IgD-negative memory B cell (primary cell): ENCODE data around the gene HSD17B11. TPM values are rescaled to one million over a fixed set of nuclear protein-coding genes. Genes with fewer than 3 reads are reported as not detected.
A peak's percentile ranks its signal among the peaks of the same experiment; 100 is the strongest.
"Not testable (repeated sequence)": the region's sequence is repeated elsewhere in the genome, so short reads cannot be mapped to it uniquely, and the experiment has no call there.

Experiments used
- H3K27ac Mint-ChIP-seq, 3 donors: one replicate each; pipeline ENCODE4 v1.8.0; 2020 to 2022; ENCODE audit warnings: mild to moderate bottlenecking in 3 of 3, mixed read lengths in 3 of 3, moderate library complexity in 1 of 3
- H3K27me3 Mint-ChIP-seq: one replicate; pipeline ENCODE4 v1.8.0; 2021; ENCODE audit warnings: mixed read lengths
- H3K36me3 Mint-ChIP-seq: one replicate; pipeline ENCODE4 v1.8.0; 2020; ENCODE audit warnings: mild to moderate bottlenecking, mixed read lengths
- H3K4me1 Mint-ChIP-seq, 3 donors: one replicate each; pipeline ENCODE4 v1.8.0; 2020 to 2022; ENCODE audit warnings: mixed read lengths in 3 of 3, mild to moderate bottlenecking in 1 of 3
- H3K4me3 Mint-ChIP-seq, 4 donors: one replicate each; pipeline ENCODE4 v1.8.0; 2020 to 2022; ENCODE audit warnings: mild to moderate bottlenecking in 4 of 4, mixed read lengths in 4 of 4, moderate library complexity in 3 of 4
- H3K9me3 Mint-ChIP-seq, 3 donors: one replicate each; pipeline ENCODE4 v1.8.0; 2020 to 2021; ENCODE audit warnings: mixed read lengths in 3 of 3, mild to moderate bottlenecking in 1 of 3
- polyA plus RNA-seq: library from polyadenylated mRNA; unstranded; fragments of 300-500 nt; fragmentation: Illumina TruSeq; gene quantifications from one replicate; pipeline ENCODE4 v1.2.3, GENCODE V29; 2021

The HSD17B11 gene
- polyA plus RNA-seq, 1 donor from 2014 or later = 59.5 TPM

- Mint-ChIP-seq H3K27ac (peak overlapping the region; percentile 8 to 58 (median 39)), H3K4me3 (peak overlapping the region; percentile 94 to 96 (median 96)), H3K4me1 (peaks cover 26 to 43% (median 42%) of the 10 kb centered on the region in 3 donors)
- not testable (repeated sequence) for H3K36me3 Mint-ChIP-seq, H3K9me3 Mint-ChIP-seq, H3K27me3 Mint-ChIP-seq
Measured at GRCh38 chr4:87390055-87390454, 933 bp downstream of the HSD17B11 start.

GRCh38 chr4:87388901-87389300, 2.1 kb downstream of the HSD17B11 start:
- H3K27ac Mint-ChIP-seq = peak overlapping the region in 2 of 3 donors; percentile 58 to 62
- H3K4me3 Mint-ChIP-seq = peak overlapping the region; percentile 74 to 96 (median 96)
- H3K36me3 Mint-ChIP-seq = no peaks in the 10 kb centered on the region
- H3K9me3 Mint-ChIP-seq = peaks cover 0 to 4% (median 0%) of the 10 kb centered on the region in 3 donors
- peaks cover 27 to 46% (median 45%) of the 10 kb centered on the region in 3 donors for H3K4me1 Mint-ChIP-seq
- H3K27me3 Mint-ChIP-seq = no peaks in the 10 kb centered on the region

DNA sequence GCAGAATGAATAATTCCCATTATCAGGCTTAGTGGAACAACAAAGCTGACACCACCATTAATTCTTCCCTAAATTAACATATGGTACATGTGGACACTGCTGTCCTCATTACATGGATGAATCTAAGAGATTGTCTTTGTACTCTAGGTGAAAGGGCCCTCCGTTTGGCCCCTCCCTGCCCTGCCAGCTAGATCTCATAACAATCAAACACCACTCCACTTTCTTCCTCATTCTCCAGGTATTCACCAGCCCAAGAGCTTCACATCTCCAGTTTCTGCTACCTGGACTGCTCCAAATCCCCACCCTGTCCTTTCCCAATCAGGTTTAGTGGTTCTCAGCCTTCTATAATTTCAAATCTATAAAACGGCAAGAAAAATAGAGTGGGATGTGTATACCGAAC, 3.8 kb downstream of the HSD17B11 start:
- H3K9me3 Mint-ChIP-seq = peaks cover 0 to 4% (median 0%) of the 10 kb centered on the region in 3 donors
- H3K4me1 Mint-ChIP-seq = peaks cover 35 to 54% (median 46%) of the 10 kb centered on the region in 3 donors
- H3K27ac Mint-ChIP-seq = peak overlapping the region in 1 of 3 donors; percentile 93
- H3K36me3 Mint-ChIP-seq = peaks cover 3% of the 10 kb centered on the region
- H3K27me3 Mint-ChIP-seq = no peaks in the 10 kb centered on the region
- peak overlapping the region in 2 of 4 donors; percentile 31 to 34 for H3K4me3 Mint-ChIP-seq

GRCh38 chr4:87384466-87385132, 6.4 kb downstream of the HSD17B11 start:
- H3K9me3 Mint-ChIP-seq, H3K36me3 Mint-ChIP-seq, H3K27me3 Mint-ChIP-seq: not testable (repeated sequence)
- Mint-ChIP-seq H3K4me3 (peak overlapping the region in 1 of 4 donors; percentile 81), H3K27ac (peak overlapping the region in 1 of 3 donors; percentile 11), H3K4me1 (peaks cover 30 to 43% (median 32%) of the 10 kb centered on the region in 3 donors)

- Mint-ChIP-seq H3K4me1 (peaks cover 19 to 30% (median 19%) of the 10 kb centered on the region in 3 donors), H3K27ac (peak overlapping the region in 2 of 3 donors; percentile 11 to 24), H3K27me3 (no peaks in the 10 kb centered on the region), H3K4me3 (no peak overlapping the region), H3K36me3 (peaks cover 3% of the 10 kb centered on the region), H3K9me3 (no peaks in the 10 kb centered on the region)
Measured at GRCh38 chr4:87382931-87383330, 8.1 kb downstream of the HSD17B11 start.

- Mint-ChIP-seq H3K9me3 (no peaks in the 10 kb centered on the region), H3K4me1 (peaks cover 11 to 23% (median 13%) of the 10 kb centered on the region in 3 donors), H3K4me3 (peak overlapping the region in 1 of 4 donors; percentile 1), H3K36me3 (peaks cover 3% of the 10 kb centered on the region), H3K27me3 (no peaks in the 10 kb centered on the region), H3K27ac (no peak overlapping the region)
Measured at GRCh38 chr4:87382116-87382515, 8.9 kb downstream of the HSD17B11 start.

- Mint-ChIP-seq H3K4me1 (peaks cover 3 to 5% (median 4%) of the 10 kb centered on the region in 3 donors), H3K27me3 (no peaks in the 10 kb centered on the region), H3K4me3 (no peak overlapping the region), H3K27ac (peak overlapping the region in 1 of 3 donors; percentile 21), H3K9me3 (no peaks in the 10 kb centered on the region), H3K36me3 (peaks cover 3% of the 10 kb centered on the region)
Measured at GRCh38 chr4:87377816-87378215, 13.2 kb downstream of the HSD17B11 start.

- Mint-ChIP-seq H3K9me3 (no peaks in the 10 kb centered on the region), H3K27me3 (no peaks in the 10 kb centered on the region), H3K27ac (peak overlapping the region in 1 of 3 donors; percentile 80), H3K4me1 (peaks cover 3 to 4% (median 3%) of the 10 kb centered on the region in 3 donors), H3K36me3 (peaks cover 3% of the 10 kb centered on the region), H3K4me3 (no peak overlapping the region)
Measured at GRCh38 chr4:87375719-87376291, 15.2 kb downstream of the HSD17B11 start.

GRCh38 chr4:87370068-87370467, 20.9 kb downstream of the HSD17B11 start:
- Mint-ChIP-seq H3K4me1 (peaks cover 0 to 2% (median 0%) of the 10 kb centered on the region in 3 donors), H3K4me3 (no peak overlapping the region), H3K27me3 (no peaks in the 10 kb centered on the region), H3K27ac (no peak overlapping the region), H3K9me3 (no peaks in the 10 kb centered on the region), H3K36me3 (peaks cover 2% of the 10 kb centered on the region)

DNA sequence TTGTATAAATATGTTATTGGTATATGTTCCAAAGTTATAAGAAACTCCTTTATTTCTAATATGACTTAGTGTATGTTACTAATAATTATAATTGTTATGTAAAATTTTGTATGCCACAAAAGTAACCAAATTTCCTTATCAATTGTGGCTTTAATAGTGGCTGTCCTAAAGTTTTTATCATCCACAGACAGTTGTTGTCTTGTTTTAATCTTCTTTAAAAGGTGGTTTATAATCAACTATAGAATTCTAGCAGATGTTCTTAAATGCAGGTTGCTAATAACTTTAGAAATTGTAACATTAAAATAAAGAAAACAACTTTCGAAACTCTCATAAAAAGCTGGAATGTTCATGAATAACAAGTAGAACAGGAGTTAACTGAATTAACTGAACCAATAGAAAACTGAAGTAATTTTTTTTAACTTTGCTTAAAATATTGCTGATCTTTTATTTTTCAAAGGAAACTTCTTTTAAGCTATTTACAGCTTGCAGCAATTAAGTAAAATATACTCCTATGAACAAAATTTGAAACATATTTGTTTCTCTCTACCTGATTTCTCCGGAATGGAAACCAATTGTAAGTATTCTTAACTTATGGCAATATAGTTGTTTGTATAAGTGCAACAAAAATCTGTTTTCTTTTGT, 24.3 kb downstream of the HSD17B11 start:
- H3K27ac Mint-ChIP-seq = no peak overlapping the region
- H3K36me3 Mint-ChIP-seq = peaks cover 4% of the 10 kb centered on the region
- peaks cover 0 to 2% (median 0%) of the 10 kb centered on the region in 3 donors for H3K4me1 Mint-ChIP-seq
- H3K27me3 Mint-ChIP-seq = no peaks in the 10 kb centered on the region
- no peak overlapping the region for H3K4me3 Mint-ChIP-seq
- H3K9me3 Mint-ChIP-seq = no peaks in the 10 kb centered on the region

- H3K4me3 Mint-ChIP-seq = no peak overlapping the region
- H3K9me3 Mint-ChIP-seq = no peaks in the 10 kb centered on the region
- peaks cover 0 to 2% (median 0%) of the 10 kb centered on the region in 3 donors for H3K4me1 Mint-ChIP-seq
- H3K36me3 Mint-ChIP-seq = peaks cover 6% of the 10 kb centered on the region
- H3K27me3 Mint-ChIP-seq = no peaks in the 10 kb centered on the region
- H3K27ac Mint-ChIP-seq = peak overlapping the region in 1 of 3 donors; percentile 82
Measured at GRCh38 chr4:87365348-87365747, 25.6 kb downstream of the HSD17B11 start.

GRCh38 chr4:87363552-87363951, 27.4 kb downstream of the HSD17B11 start:
- Mint-ChIP-seq H3K4me3 (no peak overlapping the region), H3K36me3 (peaks cover 6% of the 10 kb centered on the region), H3K4me1 (peaks cover 0 to 1% (median 0%) of the 10 kb centered on the region in 3 donors), H3K9me3 (no peaks in the 10 kb centered on the region), H3K27ac (peak overlapping the region in 1 of 3 donors; percentile 10), H3K27me3 (no peaks in the 10 kb centered on the region)

- H3K9me3 Mint-ChIP-seq = no peaks in the 10 kb centered on the region
- H3K27ac Mint-ChIP-seq = peak overlapping the region in 1 of 3 donors; percentile 31
- H3K36me3 Mint-ChIP-seq = peaks cover 9% of the 10 kb centered on the region
Measured at GRCh38 chr4:87360338-87360935, 30.6 kb downstream of the HSD17B11 start.

GRCh38 chr4:87359258-87359657, 31.7 kb downstream of the HSD17B11 start:
- H3K27me3 Mint-ChIP-seq = no peaks in the 10 kb centered on the region
- no peak overlapping the region for H3K27ac Mint-ChIP-seq
- peaks cover 0 to 1% (median 0%) of the 10 kb centered on the region in 3 donors for H3K4me1 Mint-ChIP-seq
- peaks cover 8% of the 10 kb centered on the region for H3K36me3 Mint-ChIP-seq
- H3K9me3 Mint-ChIP-seq = no peaks in the 10 kb centered on the region
- no peak overlapping the region for H3K4me3 Mint-ChIP-seq

More at GRCh38 chr4:87360338-87360935, 30.6 kb downstream of the HSD17B11 start:
- Mint-ChIP-seq H3K4me3 (no peak overlapping the region), H3K27me3 (no peaks in the 10 kb centered on the region), H3K4me1 (peaks cover 0 to 1% (median 0%) of the 10 kb centered on the region in 3 donors)
